ENCODE results near the gene ANXA9. TPM values are rescaled to one million over a fixed set of nuclear protein-coding genes. Genes with fewer than 3 reads are reported as not detected.

Gene ANXA9
- polyA plus RNA-seq, 6 donors from 2014 or later, result 0.13 to 0.42 TPM; not detected in 4

DNA sequence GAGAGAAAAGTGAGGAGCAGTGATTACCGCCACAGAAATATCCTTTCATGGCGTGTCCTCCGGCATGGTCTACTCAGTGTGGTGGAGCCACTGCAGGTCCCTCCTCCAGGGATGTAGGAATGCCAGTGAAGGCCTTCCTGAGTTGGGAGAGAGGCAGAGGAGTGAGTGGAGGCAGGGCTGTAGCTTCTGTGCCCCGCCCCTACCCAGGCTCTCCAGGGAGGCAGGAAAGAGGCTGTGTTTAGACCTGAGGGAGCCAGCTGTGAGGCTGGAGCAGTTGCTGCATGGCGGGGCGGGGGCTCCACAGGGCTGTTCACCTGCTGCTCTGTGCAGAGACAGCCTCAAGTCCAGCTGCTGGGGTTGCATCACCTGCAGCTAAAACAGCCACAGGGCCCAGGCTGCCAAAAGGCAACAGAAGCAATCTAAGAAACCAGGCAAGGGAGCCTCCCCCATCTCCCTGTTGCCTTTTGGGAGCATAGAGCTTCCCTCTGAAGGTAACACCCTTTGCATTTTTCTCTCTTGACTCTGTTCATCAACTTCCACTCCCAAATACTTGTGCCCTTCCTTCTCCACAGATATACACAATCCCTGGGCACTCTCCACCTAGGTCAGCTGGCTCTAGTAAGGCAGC, 801 bp upstream of the ANXA9 start:
- H3K4me1 Mint-ChIP-seq, result peaks cover 21 to 35% (median 27%) of the 10 kb centered on the region in 3 donors
- ATAC-seq (ENCODE audit: low read depth in 2 of 2) (no peak), DNase-seq (no peak)
- no peaks in the 10 kb centered on the region for H3K36me3 Mint-ChIP-seq
- H3K27ac Mint-ChIP-seq, result peak overlapping the region in 1 of 6 donors; percentile 69
- H3K9me3 Mint-ChIP-seq, result no peaks in the 10 kb centered on the region
- H3K27me3 Mint-ChIP-seq, result peaks cover 0 to 8% (median 0%) of the 10 kb centered on the region in 3 donors
- peak overlapping the region in 1 of 8 donors; percentile 22 for H3K4me3 Mint-ChIP-seq

DNA sequence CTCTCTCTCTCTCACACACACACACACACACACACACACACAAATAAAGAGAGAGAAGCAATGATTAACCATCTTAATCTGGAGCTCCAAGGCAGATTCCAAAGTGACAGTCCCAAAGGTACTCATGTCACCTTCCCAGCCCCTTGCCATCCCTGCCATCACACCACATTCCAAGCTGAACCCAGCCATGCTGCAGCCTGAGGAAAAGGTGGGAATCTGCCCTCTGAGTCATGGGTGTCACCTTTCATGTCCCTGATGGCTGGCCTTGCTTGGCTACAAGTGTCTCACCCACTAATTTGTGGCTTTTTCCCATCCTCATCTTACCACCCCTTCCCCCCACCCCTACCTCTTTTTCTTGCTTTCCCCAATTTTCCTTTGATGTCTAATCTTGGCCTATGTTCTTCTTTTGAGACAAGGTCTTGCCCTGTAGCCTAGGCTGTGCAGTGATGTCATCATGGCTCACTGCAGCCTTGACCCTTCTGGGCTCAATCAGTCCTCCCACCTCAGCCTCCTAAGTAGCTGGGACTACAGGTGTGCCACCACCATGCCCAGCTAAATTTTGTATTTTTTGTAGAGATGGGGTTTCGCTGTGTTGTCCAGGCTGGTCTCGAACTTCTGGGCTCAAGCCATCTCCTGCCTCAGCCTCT, 3.2 kb downstream of the ANXA9 start:
- Mint-ChIP-seq H3K9me3 (no peaks in the 10 kb centered on the region), H3K27ac (no peak overlapping the region), H3K36me3 (no peaks in the 10 kb centered on the region), H3K4me3 (peak overlapping the region in 1 of 8 donors; percentile 77), H3K4me1 (peaks cover 0 to 4% (median 0%) of the 10 kb centered on the region in 3 donors), H3K27me3 (peaks cover 0 to 8% (median 0%) of the 10 kb centered on the region in 3 donors)
- ATAC-seq (ENCODE audit: low read depth in 2 of 2) (no peak), DNase-seq (no peak)

DNA sequence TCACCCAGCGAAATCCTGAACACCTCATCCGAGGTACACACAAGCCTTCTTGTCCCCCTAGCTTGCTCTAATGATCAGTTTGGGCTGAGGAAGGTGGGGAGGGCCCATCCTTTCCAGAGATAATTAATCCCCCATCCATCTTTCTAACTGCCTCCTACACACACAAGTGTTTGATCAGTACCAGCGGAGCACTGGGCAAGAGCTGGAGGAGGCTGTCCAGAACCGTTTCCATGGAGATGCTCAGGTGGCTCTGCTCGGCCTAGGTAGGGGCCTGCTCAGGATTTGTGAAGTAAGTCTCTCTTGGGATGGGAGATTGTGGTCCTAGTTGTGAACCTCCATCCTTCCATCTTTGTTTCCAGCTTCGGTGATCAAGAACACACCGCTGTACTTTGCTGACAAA, 5.8 kb downstream of the ANXA9 start:
- ATAC-seq (ENCODE audit: low read depth in 2 of 2), result no peak
- H3K27me3 Mint-ChIP-seq, result peaks cover 0 to 8% (median 0%) of the 10 kb centered on the region in 3 donors
- DNase-seq, result no peak
- H3K36me3 Mint-ChIP-seq, result no peaks in the 10 kb centered on the region
- no peaks in the 10 kb centered on the region for H3K9me3 Mint-ChIP-seq
- no peak overlapping the region for H3K4me3 Mint-ChIP-seq
- peaks cover 0 to 4% (median 0%) of the 10 kb centered on the region in 3 donors for H3K4me1 Mint-ChIP-seq
- no peak overlapping the region for H3K27ac Mint-ChIP-seq

DNA sequence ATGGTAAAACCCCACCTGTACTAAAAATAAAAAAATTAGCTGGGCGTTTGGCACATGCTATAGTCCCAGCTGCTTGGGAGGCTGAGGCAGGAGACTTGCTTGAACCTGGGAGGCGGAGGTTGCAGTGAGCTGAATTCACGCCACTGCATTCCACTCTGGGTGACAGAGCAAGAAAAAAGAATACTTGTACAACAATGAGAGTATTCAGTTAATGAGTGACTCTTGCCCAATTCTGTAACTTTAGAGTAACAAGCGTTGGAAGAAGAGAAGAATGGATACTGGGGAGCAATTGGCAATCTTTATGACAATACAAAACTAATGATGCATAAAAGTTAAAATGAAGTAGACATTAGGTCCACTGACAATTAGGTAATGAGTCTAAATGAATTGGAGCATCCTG, 10.5 kb downstream of the ANXA9 start:
- no peak for ATAC-seq (ENCODE audit: low read depth in 2 of 2)
- H3K27ac Mint-ChIP-seq, result no peak overlapping the region
- H3K4me3 Mint-ChIP-seq, result no peak overlapping the region
- no peaks in the 10 kb centered on the region for H3K27me3 Mint-ChIP-seq
- no peaks in the 10 kb centered on the region for H3K4me1 Mint-ChIP-seq
- no peaks in the 10 kb centered on the region for H3K9me3 Mint-ChIP-seq
- H3K36me3 Mint-ChIP-seq, result peaks cover 0 to 8% of the 10 kb centered on the region in 2 donors
- DNase-seq, result no peak

DNA sequence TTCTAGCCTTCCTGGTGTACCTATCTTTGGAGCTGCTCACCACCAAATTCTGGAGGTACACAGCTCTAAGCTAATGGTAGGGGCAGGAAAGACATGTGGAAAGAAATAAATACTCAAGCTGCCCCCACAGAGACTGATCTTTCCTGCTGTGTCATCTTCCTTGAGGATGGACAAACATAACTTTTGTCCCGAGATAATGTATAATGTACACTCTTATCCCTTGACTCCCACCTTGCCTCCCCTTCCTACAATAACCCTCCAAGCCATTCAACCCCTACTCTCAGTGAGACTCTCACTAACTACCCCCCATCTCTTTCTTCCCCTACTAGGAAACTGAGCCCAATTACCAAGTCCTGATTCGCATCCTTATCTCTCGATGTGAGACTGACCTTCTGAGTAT, 12.2 kb downstream of the ANXA9 start:
- ATAC-seq (ENCODE audit: low read depth in 2 of 2), result no peak
- DNase-seq, result no peak
- H3K27me3 Mint-ChIP-seq, result no peaks in the 10 kb centered on the region
- H3K4me3 Mint-ChIP-seq, result no peak overlapping the region
- H3K4me1 Mint-ChIP-seq, result no peaks in the 10 kb centered on the region
- H3K9me3 Mint-ChIP-seq, result no peaks in the 10 kb centered on the region
- H3K27ac Mint-ChIP-seq, result peak overlapping the region in 1 of 6 donors; percentile 60
- H3K36me3 Mint-ChIP-seq, result peaks cover 4 to 8% of the 10 kb centered on the region in 2 donors

DNA sequence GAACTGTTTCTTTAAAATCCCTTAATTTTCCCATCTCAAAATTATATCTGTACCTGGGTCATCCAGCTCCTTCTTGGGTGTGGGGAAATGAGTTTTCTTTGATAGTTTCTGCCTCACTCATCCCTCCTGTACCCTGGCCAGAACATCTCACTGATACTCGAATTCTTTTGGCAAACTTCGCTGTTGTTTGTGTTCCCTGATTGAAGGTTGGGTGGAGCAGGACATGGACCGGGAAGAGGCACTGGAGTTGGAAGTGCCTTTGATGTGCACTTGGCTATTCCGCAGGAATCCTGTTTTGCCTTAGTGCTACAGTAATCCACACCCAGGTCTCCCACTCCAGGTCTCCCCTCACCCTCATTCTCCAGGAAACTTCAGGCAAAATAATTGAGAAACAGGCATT, 13.4 kb downstream of the ANXA9 start:
- ATAC-seq (ENCODE audit: low read depth in 2 of 2) (no peak), DNase-seq (no peak)
- Mint-ChIP-seq H3K4me3 (no peak overlapping the region), H3K27ac (peak overlapping the region in 2 of 6 donors; percentile 28 to 72), H3K36me3 (peaks cover 4 to 8% of the 10 kb centered on the region in 2 donors), H3K4me1 (no peaks in the 10 kb centered on the region), H3K27me3 (no peaks in the 10 kb centered on the region), H3K9me3 (no peaks in the 10 kb centered on the region)

DNA sequence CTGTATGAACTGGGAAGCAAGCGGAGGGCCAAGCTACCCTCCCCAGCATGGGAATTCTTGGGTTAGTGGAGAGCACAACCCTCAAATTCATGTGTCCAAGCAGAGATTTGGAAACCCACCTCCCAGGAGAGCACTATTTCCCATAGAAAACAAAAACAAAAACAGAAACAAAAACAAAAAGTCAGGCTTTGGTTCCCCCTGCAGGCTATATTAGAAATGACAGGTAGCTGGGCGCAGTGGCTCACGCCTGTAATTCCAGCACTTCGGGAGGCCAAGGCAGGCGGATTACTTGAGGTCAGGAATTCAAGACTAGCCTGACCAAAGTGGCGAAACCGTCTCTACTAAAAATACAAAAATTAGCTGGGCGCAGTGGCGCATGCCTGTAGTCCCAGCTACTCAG, 13.8 kb downstream of the ANXA9 start:
- Mint-ChIP-seq H3K9me3 (no peaks in the 10 kb centered on the region), H3K27ac (peak overlapping the region in 2 of 6 donors; percentile 28), H3K4me3 (peak overlapping the region in 2 of 8 donors; percentile 25 to 42), H3K36me3 (peaks cover 4 to 8% of the 10 kb centered on the region in 2 donors), H3K4me1 (no peaks in the 10 kb centered on the region), H3K27me3 (no peaks in the 10 kb centered on the region)
- DNase-seq (peak; percentile 29), ATAC-seq (ENCODE audit: low read depth in 2 of 2) (peak in 1 of 2 donors; percentile 33)

DNA sequence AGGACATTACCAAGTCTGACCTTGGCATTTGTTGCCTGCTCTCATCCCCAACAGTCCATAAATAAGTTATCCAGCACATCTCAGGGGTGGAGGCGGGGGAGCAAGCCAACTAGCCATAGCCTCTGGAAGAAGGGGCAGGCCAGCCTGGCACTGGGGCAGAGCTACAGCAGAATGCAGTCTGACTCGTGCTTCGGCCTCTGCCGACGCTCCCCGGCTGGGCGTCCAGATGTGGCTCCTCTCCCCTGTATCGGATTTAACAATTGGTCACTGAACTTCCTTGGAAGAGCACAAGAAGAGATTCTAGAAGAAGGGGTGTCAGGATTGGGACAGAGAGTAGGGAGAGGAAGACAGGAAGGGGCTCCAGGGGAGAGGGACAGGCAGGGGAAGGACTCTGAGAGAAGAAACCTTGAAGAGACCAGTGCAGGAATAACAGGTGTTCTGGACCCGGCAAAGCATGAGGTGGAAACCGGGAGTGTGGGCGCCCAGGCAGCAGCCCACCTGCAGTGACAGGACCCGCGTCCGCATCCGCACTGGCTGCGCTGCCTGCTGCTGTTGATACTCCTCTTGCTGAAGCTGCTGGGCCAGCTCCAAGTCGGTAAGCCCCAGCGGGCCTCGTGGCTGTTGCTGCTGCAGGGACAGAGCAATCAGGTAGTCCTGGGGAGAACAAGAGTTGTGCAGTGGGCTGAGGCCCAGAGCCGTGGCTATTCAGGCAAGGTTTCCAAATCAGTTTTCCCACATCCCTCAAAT, 15.2 kb downstream of the ANXA9 start:
- Mint-ChIP-seq H3K36me3 (peaks cover 4 to 16% of the 10 kb centered on the region in 2 donors), H3K9me3 (no peaks in the 10 kb centered on the region), H3K4me3 (no peak overlapping the region), H3K4me1 (peaks cover 0 to 10% (median 6%) of the 10 kb centered on the region in 3 donors), H3K27ac (no peak overlapping the region), H3K27me3 (no peaks in the 10 kb centered on the region)
- DNase-seq, result no peak
- ATAC-seq (ENCODE audit: low read depth in 2 of 2), result no peak

DNA sequence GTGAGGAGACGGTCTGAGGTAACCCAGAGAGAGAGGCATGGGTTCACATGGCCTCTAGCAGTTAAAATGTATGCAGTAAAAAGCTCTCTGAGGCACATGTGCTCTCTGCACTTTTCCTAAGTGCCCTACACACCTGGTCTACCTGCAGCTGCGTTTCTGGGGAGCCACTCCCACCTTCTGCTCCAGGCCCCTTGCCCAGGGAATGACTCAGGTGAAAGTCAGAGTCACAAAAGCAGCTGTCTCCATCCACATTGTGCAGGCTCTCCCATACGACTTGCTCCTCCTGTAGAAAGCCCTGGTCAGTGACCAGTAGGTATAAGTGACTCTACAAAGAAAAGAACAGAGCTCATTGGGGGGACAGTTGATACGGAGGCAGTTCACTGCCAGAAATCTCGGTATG, 15.9 kb downstream of the ANXA9 start:
- Mint-ChIP-seq H3K4me3 (no peak overlapping the region), H3K27me3 (no peaks in the 10 kb centered on the region), H3K27ac (no peak overlapping the region), H3K36me3 (peaks cover 4 to 16% of the 10 kb centered on the region in 2 donors), H3K9me3 (no peaks in the 10 kb centered on the region), H3K4me1 (peaks cover 4 to 15% (median 10%) of the 10 kb centered on the region in 3 donors)
- ATAC-seq (ENCODE audit: low read depth in 2 of 2) (no peak), DNase-seq (no peak)

DNA sequence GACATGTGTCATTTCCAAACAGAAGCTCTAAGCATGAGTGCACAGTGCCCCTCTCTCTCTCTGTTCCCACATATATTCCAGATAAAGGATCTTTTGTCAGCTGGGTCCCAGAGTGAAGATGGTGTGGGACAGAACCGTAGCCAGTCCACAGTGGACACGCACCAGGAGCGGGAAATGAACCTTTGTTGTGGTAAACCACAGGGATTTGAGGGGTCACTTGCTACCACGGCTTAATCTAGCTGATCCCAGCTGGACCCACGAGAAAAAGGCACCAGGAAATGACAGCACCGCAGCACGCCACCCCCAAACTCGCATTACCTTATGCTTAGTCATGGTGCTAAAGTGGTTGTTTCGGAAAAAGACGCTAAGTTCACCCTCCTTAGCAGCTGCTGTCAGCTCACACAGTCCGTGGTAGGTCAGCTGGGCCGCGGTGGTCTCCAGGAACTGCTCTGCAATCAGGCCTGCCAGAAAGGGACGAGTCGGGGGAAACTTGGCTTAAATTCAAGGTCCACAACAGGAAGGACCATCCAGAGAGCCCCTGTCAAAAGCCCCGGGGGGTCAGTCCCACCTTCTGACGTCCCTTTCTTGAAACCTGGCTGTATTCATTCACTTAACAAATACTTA, 17.1 kb downstream of the ANXA9 start:
- no peaks in the 10 kb centered on the region for H3K27me3 Mint-ChIP-seq
- no peaks in the 10 kb centered on the region for H3K9me3 Mint-ChIP-seq
- ATAC-seq (ENCODE audit: low read depth in 2 of 2) (no peak), DNase-seq (no peak)
- peaks cover 13 to 23% (median 16%) of the 10 kb centered on the region in 3 donors for H3K4me1 Mint-ChIP-seq
- H3K4me3 Mint-ChIP-seq, result no peak overlapping the region
- H3K36me3 Mint-ChIP-seq, result peaks cover 4 to 16% of the 10 kb centered on the region in 2 donors
- no peak overlapping the region for H3K27ac Mint-ChIP-seq

DNA sequence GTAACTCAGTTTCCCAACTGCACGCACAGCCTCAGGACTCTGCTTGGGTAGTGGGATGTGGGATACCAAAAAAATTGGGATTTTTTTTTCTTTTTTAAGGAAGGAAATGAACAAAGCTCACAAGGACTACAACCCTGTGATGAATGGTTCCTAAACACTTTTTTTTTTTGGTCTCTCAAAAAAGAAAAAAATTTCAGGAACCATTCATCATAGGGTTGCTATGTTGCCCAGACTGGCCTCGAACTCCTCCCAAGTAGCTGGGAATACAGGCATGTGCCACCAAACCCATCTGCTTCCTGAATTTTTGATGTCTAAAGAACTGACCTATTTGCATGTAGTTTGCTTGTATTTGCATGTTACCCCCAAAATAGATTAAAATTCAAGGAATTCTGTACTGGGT, 17.8 kb downstream of the ANXA9 start:
- no peak overlapping the region for H3K4me3 Mint-ChIP-seq
- DNase-seq (no peak), ATAC-seq (ENCODE audit: low read depth in 2 of 2) (no peak)
- no peaks in the 10 kb centered on the region for H3K9me3 Mint-ChIP-seq
- H3K36me3 Mint-ChIP-seq, result peaks cover 4 to 16% of the 10 kb centered on the region in 2 donors
- H3K4me1 Mint-ChIP-seq, result peaks cover 13 to 24% (median 20%) of the 10 kb centered on the region in 3 donors
- H3K27ac Mint-ChIP-seq, result no peak overlapping the region
- H3K27me3 Mint-ChIP-seq, result no peaks in the 10 kb centered on the region

DNA sequence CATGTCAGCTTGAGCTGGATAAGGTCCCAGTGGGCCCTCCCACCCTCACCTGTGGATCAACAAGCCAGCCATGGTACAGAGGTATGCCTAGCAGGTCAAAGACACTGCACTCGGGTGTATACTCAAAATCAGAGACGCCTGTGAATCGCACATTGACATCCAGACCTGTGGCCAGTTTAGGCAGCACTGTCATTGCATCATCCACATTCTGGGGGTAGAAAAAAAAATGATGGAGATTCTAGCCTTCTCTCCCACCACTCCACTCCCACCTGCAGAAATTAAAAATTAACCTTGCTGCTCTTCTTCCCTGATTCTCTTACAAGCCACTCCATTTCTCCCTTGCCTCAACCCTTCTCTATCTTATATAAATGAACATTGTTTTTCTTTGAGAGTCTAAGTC, 18.3 kb downstream of the ANXA9 start:
- DNase-seq (no peak), ATAC-seq (ENCODE audit: low read depth in 2 of 2) (no peak)
- no peaks in the 10 kb centered on the region for H3K27me3 Mint-ChIP-seq
- no peak overlapping the region for H3K27ac Mint-ChIP-seq
- H3K9me3 Mint-ChIP-seq, result no peaks in the 10 kb centered on the region
- peaks cover 4 to 16% of the 10 kb centered on the region in 2 donors for H3K36me3 Mint-ChIP-seq
- no peak overlapping the region for H3K4me3 Mint-ChIP-seq
- H3K4me1 Mint-ChIP-seq, result peaks cover 16 to 29% (median 25%) of the 10 kb centered on the region in 3 donors

DNA sequence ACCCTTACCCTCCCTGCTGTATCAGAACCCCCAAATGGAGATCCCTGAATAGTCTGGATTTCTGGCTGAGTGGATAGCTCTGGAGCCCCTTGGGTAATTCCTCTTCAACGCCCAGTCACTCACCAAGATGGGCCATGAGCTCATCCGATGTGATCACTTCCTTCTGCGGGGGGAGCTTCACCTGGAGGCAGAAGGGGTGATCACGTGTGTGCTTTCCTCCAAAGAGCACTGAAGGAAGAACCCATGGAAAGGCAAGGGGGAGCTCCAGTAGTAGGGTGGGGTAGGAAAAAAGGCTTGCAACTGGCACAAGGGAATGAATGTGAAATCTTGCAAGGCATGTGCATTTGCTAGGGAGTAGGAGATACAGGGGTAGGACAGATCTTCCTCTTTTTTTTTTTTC, 19.5 kb downstream of the ANXA9 start:
- H3K9me3 Mint-ChIP-seq, result no peaks in the 10 kb centered on the region
- H3K4me3 Mint-ChIP-seq, result no peak overlapping the region
- H3K4me1 Mint-ChIP-seq, result peaks cover 28 to 41% (median 37%) of the 10 kb centered on the region in 3 donors
- peak overlapping the region in 1 of 6 donors; percentile 75 for H3K27ac Mint-ChIP-seq
- peaks cover 4 to 16% of the 10 kb centered on the region in 2 donors for H3K36me3 Mint-ChIP-seq
- no peak for ATAC-seq (ENCODE audit: low read depth in 2 of 2)
- H3K27me3 Mint-ChIP-seq, result no peaks in the 10 kb centered on the region
- no peak for DNase-seq
